Measurements from ENCODE around the gene DOCK3.

DOCK3 gene

GRCh38 chr3:50674349-50675178, at the start of gene DOCK3:
TSS of gene DOCK3 (plus strand) at chr3:50674927. CDS start at chr3:50675264, 337 bp downstream.
- H3K4me3 ChIP-seq (ENCODE audit: low read depth, low read length), result peak within 1 kb of the TSS; percentile 33

GRCh38 chr3:50625231-50626182, 49.2 kb upstream of the DOCK3 start:
- no peak for TF ChIP-seq CTCF (conservative IDR thresholded peaks at IDR 0.05; ENCODE audit: low read depth, low read length)
- no peak overlapping the region for H3K4me3 ChIP-seq (ENCODE audit: low read depth, low read length)
- no peak for DNase-seq (ENCODE audit: low read depth)

More at GRCh38 chr3:50674349-50675178, at the start of gene DOCK3:
- DNase-seq (ENCODE audit: low read depth), result peak; percentile 50
- TF ChIP-seq CTCF (conservative IDR thresholded peaks at IDR 0.05; ENCODE audit: low read depth, low read length), result no peak

GRCh38 chr3:50626401-50626800, 48.3 kb upstream of the DOCK3 start:
- DNase-seq (ENCODE audit: low read depth), result no peak
- no peak overlapping the region for H3K4me3 ChIP-seq (ENCODE audit: low read depth, low read length)
- no peak for TF ChIP-seq CTCF (conservative IDR thresholded peaks at IDR 0.05; ENCODE audit: low read depth, low read length)

- H3K4me3 ChIP-seq (ENCODE audit: low read depth, low read length), result no peak overlapping the region
- TF ChIP-seq CTCF (conservative IDR thresholded peaks at IDR 0.05; ENCODE audit: low read depth, low read length), result peak; percentile 69
- peak; percentile 62 for DNase-seq (ENCODE audit: low read depth)
These were observed 47.2 kb upstream of the DOCK3 start for GRCh38 chr3:50627407-50628051.

- no peak overlapping the region for H3K4me3 ChIP-seq (ENCODE audit: low read depth, low read length)
- no peak for TF ChIP-seq CTCF (conservative IDR thresholded peaks at IDR 0.05; ENCODE audit: low read depth, low read length)
- no peak for DNase-seq (ENCODE audit: low read depth)
These were observed 46.1 kb upstream of the DOCK3 start for GRCh38 chr3:50628601-50629000.

- no peak for TF ChIP-seq CTCF (conservative IDR thresholded peaks at IDR 0.05; ENCODE audit: low read depth, low read length)
- no peak for DNase-seq (ENCODE audit: low read depth)
- no peak overlapping the region for H3K4me3 ChIP-seq (ENCODE audit: low read depth, low read length)
These were observed 44.3 kb upstream of the DOCK3 start for GRCh38 chr3:50630394-50630793.

All from choroid plexus epithelial cell (primary cell).